K562 (cell line): Measurements from ENCODE around the gene CARD14. TPM values are rescaled to one million over a fixed set of nuclear protein-coding genes. Genes with fewer than 3 reads are reported as not detected.

Experiments used
- ATAC-seq: fragments of 200-7000 bp; cut with Tn5 transposase; 3 replicates; pipeline ENCODE4 v1.9.1; 2020; ENCODE audit warnings: moderate library complexity
- BruUV-seq: library from RNA; stranded (reverse); fragments of 400-500 nt; replicated peaks from 2 replicates; lab custom pipeline; 2021; lab: Mats Ljungman, UMichigan
- CTCF ChIA-PET: fragments of 300-600 bp; formaldehyde crosslinking; extraction: SDS; loops from one replicate; lab custom pipeline; 2021; ENCODE audit warnings: low intra/inter-chr PET ratio; lab: Yijun Ruan, JAX
- POLR2A ChIA-PET: fragments of 300-600, 350-650 bp; sonication (Branson Sonifier 250); formaldehyde crosslinking; extraction: SDS; loops from one replicate; lab custom pipeline; 2021; ENCODE audit warnings: antibody characterized with exemption, inconsistent platforms; lab: Yijun Ruan, JAX
- DNase-seq, 4 experiments: peaks; one replicate each; pipeline versions ENCODE4 v3.0.0 to v3.0.0-alpha.2; 2011 to 2018; ENCODE audit warnings: low spot score in 3 of 4, mixed read lengths in 3 of 4; ENCODE audit errors: extremely low read depth in 1 of 4
- FAIRE-seq: peaks from 2 replicates; lab custom pipeline; 2011; peaks lifted over from hg19 to GRCh38; lab: Jason Lieb, UNC
- H2AFZ ChIP-seq: 2 replicates; pipeline ENCODE4 v1.6.0; 2011; ENCODE audit warnings: low read depth, low read length, control low read depth, inconsistent platforms
- H3K27ac ChIP-seq: fragments of 200-600 bp; 3 replicates; pipeline ENCODE4 v1.8.0; 2011; ENCODE audit warnings: low read depth, mild to moderate bottlenecking, control low read depth, inconsistent platforms, low read length, moderate library complexity, mixed read lengths; ENCODE audit errors: extremely low read depth
- H3K27me3 ChIP-seq, 2 experiments: fragments of 300-600 bp in 1 of 2; 2 replicates in 1 of 2; 3 replicates in 1 of 2; pipeline versions ENCODE4 v1.6.0 to v1.8.0; 2011; ENCODE audit warnings: inconsistent platforms in 2 of 2, low read length in 2 of 2, mild to moderate bottlenecking in 1 of 2, mixed read lengths in 1 of 2, moderate library complexity in 1 of 2; ENCODE audit not compliant: control insufficient read depth in 2 of 2, insufficient read depth in 2 of 2
- H3K36me3 ChIP-seq: fragments of 300-600 bp; 3 replicates; pipeline ENCODE4 v1.8.0; 2011; ENCODE audit warnings: mild to moderate bottlenecking, low read length, inconsistent platforms; ENCODE audit not compliant: control insufficient read depth, insufficient read depth
- H3K4me1 ChIP-seq, 2 experiments: fragments of 200-600 bp in 1 of 2; replicated peaks in 1 of 2; 2 replicates in 1 of 2; 3 replicates in 1 of 2; pipeline versions ENCODE4 v1.5.1 to v1.8.0; 2011; ENCODE audit warnings: inconsistent platforms in 2 of 2, low read length in 2 of 2, mild to moderate bottlenecking in 1 of 2, mixed read lengths in 1 of 2, moderate library complexity in 1 of 2; ENCODE audit not compliant: control insufficient read depth in 2 of 2, insufficient read depth in 2 of 2
- H3K4me2 ChIP-seq: 2 replicates; pipeline ENCODE4 v1.6.1; 2011; ENCODE audit warnings: low read length, control low read depth, inconsistent platforms, mixed read lengths; ENCODE audit not compliant: insufficient read depth
- H3K4me3 ChIP-seq: fragments of 200-600 bp; sonication (generic), shearing (Covaris generic); 2 replicates; pipeline ENCODE4 v1.5.1; 2016; ENCODE audit warnings: control low read depth, inconsistent platforms
- H3K79me2 ChIP-seq: fragments of 200-600 bp; 3 replicates; pipeline ENCODE4 v1.8.0; 2011; ENCODE audit warnings: low read length, inconsistent platforms; ENCODE audit not compliant: control insufficient read depth, insufficient read depth
- H3K9ac ChIP-seq, 2 experiments: 2 replicates each; pipeline versions ENCODE4 v1.6.0 to v1.6.1; 2011; ENCODE audit warnings: low read depth in 2 of 2, low read length in 2 of 2, control low read depth in 1 of 2, inconsistent platforms in 1 of 2, mild to moderate bottlenecking in 1 of 2, mixed read lengths in 1 of 2; ENCODE audit not compliant: insufficient read depth in 1 of 2
- H3K9me1 ChIP-seq: one replicate; pipeline ENCODE4 v1.6.0; 2011; ENCODE audit warnings: inconsistent platforms, mild to moderate bottlenecking, low read length, moderate library complexity; ENCODE audit not compliant: control insufficient read depth, insufficient read depth
- H3K9me3 ChIP-seq: replicated peaks from 2 replicates; pipeline ENCODE4 v1.5.1; 2011; ENCODE audit warnings: low read depth, low read length, inconsistent platforms; ENCODE audit not compliant: control insufficient read depth, insufficient read depth
- H4K20me1 ChIP-seq: replicated peaks from 2 replicates; pipeline ENCODE4 v1.6.1; 2011; ENCODE audit warnings: low read length, inconsistent platforms, mixed read lengths; ENCODE audit not compliant: control insufficient read depth, insufficient read depth
- ADNP ChIP-seq: fragments of 200-800 bp; sonication (Bioruptor generic); IDR thresholded peaks from 2 replicates; pipeline ENCODE4 v1.6.1; 2016; ENCODE audit warnings: missing genetic modification characterization, missing compliant biosample characterization
- CUX1 ChIP-seq: fragments of 200-800 bp; sonication (Bioruptor generic); IDR thresholded peaks from 2 replicates; pipeline ENCODE4 v1.6.1; 2016; ENCODE audit warnings: missing genetic modification characterization, missing compliant biosample characterization
- EZH2 ChIP-seq: IDR thresholded peaks from 2 replicates; pipeline ENCODE4 v1.6.1; 2012; ENCODE audit warnings: low read depth, mild to moderate bottlenecking, inconsistent platforms, low read length, borderline replicate concordance
- GABPB1 ChIP-seq: sonication (generic); formaldehyde crosslinking; IDR thresholded peaks from 2 replicates; pipeline ENCODE4 v1.8.0; 2022; ENCODE audit warnings: mild to moderate bottlenecking, missing genetic modification reagents
- HDAC3 ChIP-seq: fragments of 450-650 bp; IDR thresholded peaks from 2 replicates; pipeline ENCODE4 v1.6.1; 2018; ENCODE audit warnings: borderline replicate concordance, mild to moderate bottlenecking, moderate library complexity; ENCODE audit not compliant: partially characterized antibody
- HDAC8 ChIP-seq: fragments of 450-650 bp; IDR thresholded peaks from 2 replicates; pipeline ENCODE4 v1.6.1; 2016; ENCODE audit warnings: mild to moderate bottlenecking, missing genetic modification characterization, moderate library complexity, missing compliant biosample characterization
- MBD2 ChIP-seq: sonication (generic); IDR thresholded peaks from 2 replicates; pipeline ENCODE4 v1.6.1; 2016; ENCODE audit warnings: low read depth, borderline replicate concordance
- MTA2 ChIP-seq: fragments of 450-650 bp; IDR thresholded peaks from 2 replicates; pipeline ENCODE4 v1.6.1; 2016; ENCODE audit warnings: low read depth
- NELFE ChIP-seq: IDR thresholded peaks from 2 replicates; pipeline ENCODE4 v1.6.1; 2011; ENCODE audit warnings: mild to moderate bottlenecking; ENCODE audit not compliant: insufficient read depth, insufficient read length
- PML ChIP-seq: IDR thresholded peaks from 2 replicates; pipeline ENCODE4 v1.6.1; 2012; ENCODE audit warnings: low read length, inconsistent platforms
- RBM17 ChIP-seq: fragments of 200-400 bp; formaldehyde crosslinking; IDR thresholded peaks from 2 replicates; pipeline ENCODE4 v1.6.1; 2017; ENCODE audit warnings: low read depth, mild to moderate bottlenecking, low read length, borderline replicate concordance
- SOX6 ChIP-seq: fragments of 450-650 bp; IDR thresholded peaks from 2 replicates; pipeline ENCODE4 v1.6.1; 2014; ENCODE audit warnings: mild to moderate bottlenecking
- SRSF7 ChIP-seq: fragments of 200-400 bp; formaldehyde crosslinking; optimal IDR thresholded peaks from 2 replicates; pipeline ENCODE3; 2017; ENCODE audit warnings: mild to moderate bottlenecking, low read depth, low read length
- STAT5B ChIP-seq: fragments of 250-450 bp; sonication (Bioruptor Pico); IDR thresholded peaks from 2 replicates; pipeline ENCODE4 v1.8.0; 2021; ENCODE audit warnings: mild to moderate bottlenecking, inconsistent platforms
- U2AF1 ChIP-seq: fragments of 200-400 bp; formaldehyde crosslinking; optimal IDR thresholded peaks from 2 replicates; pipeline ENCODE3; 2017; ENCODE audit warnings: mild to moderate bottlenecking, low read depth, low read length, moderate library complexity
- ZNF124 ChIP-seq: sonication (generic); formaldehyde crosslinking; IDR thresholded peaks from 2 replicates; pipeline ENCODE4 v1.8.1; 2022; ENCODE audit warnings: missing genetic modification reagents
- ZNF212 ChIP-seq: fragments of 450-650 bp; formaldehyde crosslinking; IDR thresholded peaks from 2 replicates; pipeline ENCODE4 v1.4.0; 2020; ENCODE audit warnings: mild to moderate bottlenecking
- ZNF263 ChIP-seq: sonication (generic); formaldehyde crosslinking; IDR thresholded peaks from 2 replicates; pipeline ENCODE4 v1.8.0; 2022; ENCODE audit warnings: mild to moderate bottlenecking, missing genetic modification reagents, borderline replicate concordance
- ZNF668 ChIP-seq: fragments of 250-450 bp; sonication (Bioruptor Pico); IDR thresholded peaks from 2 replicates; pipeline ENCODE4 v1.8.0; 2022; ENCODE audit warnings: mild to moderate bottlenecking, inconsistent platforms
- WGBS: fragments of 100-300 bp; shearing (Covaris generic); methylation state at CpG from one replicate; pipeline ENCODE4 v1.1.6; 2016; ENCODE audit warnings: low coverage, mixed read lengths; ENCODE audit not compliant: insufficient coverage; ENCODE audit errors: missing lambda C conversion rate; 5-methylcytosine and 5-hydroxymethylcytosine counted together
- in situ Hi-C: fragments of 300-500 bp; cut with MboI; formaldehyde crosslinking; loops from 4 replicates; pipeline ENCODE4 v1.15.0; 2018; ENCODE audit warnings: inconsistent platforms, mixed read lengths
- intact Hi-C: fragments of 100-400 bp; cut with micrococcal nuclease; formaldehyde crosslinking; loops from 2 replicates; pipeline ENCODE4 v1.14.2; 2022
- polyA plus RNA-seq, 8 experiments: library from polyadenylated mRNA; depleted of rRNA in 4 of 8; stranded (reverse) in 5 of 8; unstranded in 3 of 8; fragments of >200 nt; fragmentation: Nextera tagmentation in 2 of 8; fragmentation: Illumina TruSeq in 1 of 8; extraction: Ambion mirVana in 2 of 8; extraction: Trizol in 1 of 8; gene quantifications; 2 replicates each; pipeline versions ENCODE4 v1.2.1 to v1.2.3, GENCODE V29; 2011 to 2014; ENCODE audit warnings: inconsistent platforms in 1 of 8, missing spikeins in 1 of 8
- total RNA-seq, 7 experiments: library from RNA; depleted of rRNA in 6 of 7; stranded (reverse); fragments of >200 nt in 6 of 7; fragmentation: Illumina TruSeq in 2 of 7; extraction: Trizol in 2 of 7; gene quantifications; 2 replicates each; pipeline versions ENCODE4 v1.2.1 to v1.2.3, GENCODE V29; 2011 to 2021; ENCODE audit warnings: low replicate concordance in 1 of 7

The CARD14 gene
- total and polyA plus RNA-seq, 9 of the 15 experiments (the other 6 are each of a cell fraction or from before 2014, with no cell fraction given), result not detected

- TF ChIP-seq CUX1 (CRISPR knock-in tag) (no peak), SRSF7 (no peak)
Measured at GRCh38 chr17:80184423-80184714, 14.5 kb downstream of the CARD14 start (continued).

- BruUV-seq, result no TSS peak
- no peak for DNase-seq
- peaks cover 74 to 95% of the 10 kb centered on the region in 2 experiments for H3K27me3 ChIP-seq
- in situ Hi-C loops (no loop called here), intact Hi-C loops (loop anchor here (10.0 kb wide), 1 partner anchor 81 kb away; the partner anchor contains the start of gene GAA)
- no peaks in the 10 kb centered on the region for H4K20me1 ChIP-seq
- no peaks in the 10 kb centered on the region; the same call in 1 of the 2 replicates for H3K9me3 ChIP-seq
- ChIA-PET CTCF (no interaction called here), POLR2A (no interaction called here)
- no peak overlapping the region for H3K4me2 ChIP-seq
- no peak for FAIRE-seq
- no peak for ATAC-seq
- no peak overlapping the region for H2AFZ ChIP-seq
- no peak overlapping the region for H3K4me3 ChIP-seq
- no peak overlapping the region for H3K9ac ChIP-seq
- TF ChIP-seq MTA2 (no peak), STAT5B (CRISPR knock-in tag) (no peak), ADNP (tag) (no peak), HDAC3 (no peak), ZNF212 (CRISPR knock-in tag) (no peak), U2AF1 (no peak), ZNF124 (CRISPR knock-in tag) (no peak), EZH2 (no peak), MBD2 (no peak), ZNF263 (no peak), GABPB1 (CRISPR knock-in tag) (no peak), HDAC8 (no peak), PML (no peak), ZNF668 (CRISPR knock-in tag) (no peak), RBM17 (no peak), NELFE (no peak), SOX6 (no peak)
- no peak overlapping the region for H3K27ac ChIP-seq
- H3K79me2 ChIP-seq, result no peaks in the 10 kb centered on the region
- peaks cover 0 to 25% of the 10 kb centered on the region in 2 experiments; a peak in 3 of 5 replicates for H3K4me1 ChIP-seq
- no peaks in the 10 kb centered on the region for H3K36me3 ChIP-seq
- no peaks in the 10 kb centered on the region for H3K9me1 ChIP-seq
- 10% methylated on average over 9 of the region's 9 CpGs for WGBS
Measured at GRCh38 chr17:80185968-80186367, 16.1 kb downstream of the CARD14 start.
